Measurements from ENCODE around the gene ANGPT4. TPM values are rescaled to one million over a fixed set of nuclear protein-coding genes. Genes with fewer than 3 reads are reported as not detected.

The ANGPT4 gene
- polyA plus RNA-seq, 1 donor, result 0.04 TPM

DNA sequence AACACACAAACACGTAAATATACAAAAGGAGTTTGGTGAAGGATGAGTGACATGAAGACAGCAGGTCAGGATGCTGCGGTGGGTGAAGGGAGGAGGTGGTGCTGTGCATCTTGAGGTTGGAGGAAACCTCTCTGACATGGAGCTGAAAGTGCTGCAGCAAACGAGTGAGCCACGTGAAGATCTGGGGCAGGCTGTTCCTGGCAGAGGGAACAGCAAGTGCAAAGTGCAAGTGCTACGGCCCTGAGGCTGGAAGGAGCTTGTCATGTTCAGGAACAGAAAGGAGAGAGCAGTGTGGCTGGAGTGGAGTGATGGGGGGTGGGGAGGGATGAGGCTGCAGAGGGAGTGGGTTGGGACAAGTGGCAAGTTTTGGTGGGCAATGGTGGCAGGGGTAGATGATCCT lies 24.8 kb upstream of the ANGPT4 start:
- DNase-seq (ENCODE audit: low read depth), result no peak

DNA sequence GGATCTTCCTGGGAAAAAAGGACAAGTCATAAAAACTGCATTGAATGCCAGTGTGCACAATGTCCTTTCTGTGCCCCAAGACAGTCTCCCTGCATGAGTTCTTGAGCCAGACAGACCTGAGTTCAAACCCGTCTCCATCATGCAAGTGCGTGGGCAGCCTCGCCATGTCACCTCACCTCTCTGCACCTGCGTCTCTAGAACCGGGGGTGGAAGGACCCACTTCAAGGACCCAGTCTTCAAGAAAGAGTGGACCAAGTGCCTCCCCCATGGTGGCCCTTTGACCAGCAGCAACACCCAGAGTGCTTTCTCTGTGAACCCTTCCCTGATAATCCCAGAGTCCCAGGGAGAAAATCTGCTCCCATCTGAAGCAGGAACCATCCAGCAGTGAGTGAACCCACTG lies 23.5 kb upstream of the ANGPT4 start:
- DNase-seq (ENCODE audit: low read depth), result no peak

DNA sequence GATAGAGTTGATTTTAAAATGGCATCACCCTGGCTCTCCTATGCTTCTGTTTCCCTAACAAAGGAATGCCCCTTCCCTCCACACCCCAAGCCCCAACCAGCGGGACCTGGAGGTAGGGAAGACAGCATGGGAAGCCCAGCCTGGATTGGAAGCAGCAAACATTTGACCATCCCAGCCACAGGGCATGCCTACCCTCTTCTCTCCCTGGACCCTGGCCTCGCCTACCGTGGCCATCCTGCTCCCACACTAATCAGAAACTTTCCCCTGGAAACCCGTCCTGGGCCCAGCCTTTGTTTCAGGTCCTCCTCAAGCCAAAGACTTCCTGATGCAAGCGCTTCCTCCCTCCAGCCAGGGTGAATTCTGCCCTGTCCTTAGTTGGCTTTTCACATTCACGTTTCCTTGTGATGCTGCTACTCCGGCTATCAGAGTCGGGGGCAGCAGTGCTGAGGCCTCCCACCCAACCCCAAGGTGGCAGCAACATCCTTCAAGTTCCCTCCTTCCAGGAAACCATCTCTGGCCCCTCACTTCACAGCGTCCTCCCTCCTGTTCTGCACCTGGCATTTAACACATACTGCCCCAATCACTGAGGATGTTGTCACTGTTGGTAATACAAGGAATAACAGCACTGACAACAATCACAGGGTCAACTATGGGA lies 18.2 kb upstream of the ANGPT4 start:
- no peak for DNase-seq (ENCODE audit: low read depth)

DNA sequence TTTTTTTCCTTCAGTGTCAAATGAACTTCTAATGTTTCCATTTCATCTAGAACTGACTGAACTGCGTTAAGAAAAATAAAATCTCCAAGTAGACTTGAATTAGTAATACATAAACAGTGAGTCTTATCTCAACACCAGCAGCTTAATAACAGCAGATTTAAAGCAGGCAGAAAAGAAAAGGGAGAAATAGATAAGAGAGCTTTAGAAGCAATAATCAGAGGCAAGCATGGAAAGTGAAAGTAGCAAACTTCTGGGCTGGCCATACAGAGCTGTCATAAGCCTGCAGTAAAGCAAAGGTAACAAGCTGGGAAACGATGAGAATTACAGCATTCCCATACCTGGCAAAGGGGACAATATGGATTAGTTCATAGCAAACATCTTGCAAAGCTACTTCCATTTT lies 16.9 kb upstream of the ANGPT4 start:
- no peak for DNase-seq (ENCODE audit: low read depth)

DNA sequence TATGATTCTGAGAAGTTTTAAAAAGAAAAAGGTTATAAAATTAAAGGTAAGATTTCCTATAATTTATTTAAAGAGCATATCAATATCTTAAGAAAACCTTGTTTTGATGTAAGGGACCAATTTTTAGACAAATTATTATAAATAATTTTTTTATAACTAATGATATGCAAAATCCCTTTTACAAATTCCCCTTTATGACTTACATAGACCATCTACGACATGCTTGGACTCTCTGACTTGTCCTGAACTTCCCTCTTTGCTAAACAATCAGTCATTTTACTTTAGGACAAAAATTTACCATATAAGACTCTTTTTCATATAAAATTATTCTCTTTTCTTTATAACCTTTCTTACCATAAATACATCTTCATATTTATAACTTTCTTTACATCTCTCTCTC lies 15.3 kb upstream of the ANGPT4 start:
- DNase-seq (ENCODE audit: low read depth), result no peak

DNA sequence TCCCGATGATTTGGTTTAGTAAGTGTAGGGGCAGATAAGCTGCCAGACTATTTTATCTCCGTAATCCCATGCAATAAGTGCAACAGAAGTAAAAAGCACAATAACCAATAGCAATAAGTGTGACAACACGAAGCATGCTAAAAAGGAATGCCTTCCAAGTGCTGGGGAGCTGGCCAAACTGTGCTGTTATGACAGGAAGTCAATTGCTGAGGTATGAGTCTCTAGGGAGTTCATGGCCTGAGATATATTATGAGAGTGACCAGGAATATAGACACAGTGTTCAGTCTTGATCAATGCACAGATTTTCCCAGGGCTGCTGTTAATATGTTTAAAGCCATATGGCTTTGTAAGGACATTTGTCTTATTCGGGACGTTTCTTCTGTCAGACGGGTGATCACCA lies 10.5 kb upstream of the ANGPT4 start:
- DNase-seq (ENCODE audit: low read depth), result no peak

DNA sequence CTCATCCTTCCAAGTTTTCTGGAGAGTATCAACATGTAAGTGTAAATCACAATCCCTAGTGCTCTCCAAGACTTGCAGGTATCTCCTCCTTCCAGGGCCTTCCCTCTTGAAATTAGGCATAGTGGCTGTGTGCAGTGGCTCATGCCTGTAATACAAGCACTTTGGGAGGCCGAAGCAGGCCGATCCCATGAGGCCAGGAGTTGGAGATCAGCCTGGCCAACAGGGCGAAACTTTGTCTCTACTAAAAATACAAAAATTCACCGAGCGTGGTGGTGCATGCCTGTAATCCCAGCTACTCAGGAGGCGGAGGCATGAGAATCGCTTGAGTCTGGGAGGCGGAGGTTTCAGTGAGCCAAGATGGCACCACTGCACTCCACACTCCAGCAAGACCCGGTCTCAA lies 9.4 kb upstream of the ANGPT4 start:
- DNase-seq (ENCODE audit: low read depth), result no peak

DNA sequence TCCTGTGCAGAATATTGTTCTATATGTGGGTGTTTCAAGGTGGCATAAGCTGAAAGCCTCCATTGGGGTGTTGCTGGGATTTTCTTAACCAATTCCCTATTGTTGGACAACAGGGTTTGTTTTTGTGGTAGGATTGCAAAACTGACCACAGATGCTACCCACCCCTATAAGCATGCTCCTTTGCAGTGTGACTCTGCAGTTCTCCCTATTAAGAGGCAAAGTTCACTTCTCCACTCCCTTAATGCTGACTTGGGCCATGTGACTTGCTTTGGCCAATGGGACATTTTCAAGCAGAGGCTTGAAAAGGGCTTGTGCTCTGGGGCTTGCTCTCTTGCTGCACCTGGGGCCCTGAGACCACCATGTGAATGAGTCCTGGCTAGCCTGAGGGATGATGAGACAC lies 8.5 kb upstream of the ANGPT4 start:
- DNase-seq (ENCODE audit: low read depth), result no peak

DNA sequence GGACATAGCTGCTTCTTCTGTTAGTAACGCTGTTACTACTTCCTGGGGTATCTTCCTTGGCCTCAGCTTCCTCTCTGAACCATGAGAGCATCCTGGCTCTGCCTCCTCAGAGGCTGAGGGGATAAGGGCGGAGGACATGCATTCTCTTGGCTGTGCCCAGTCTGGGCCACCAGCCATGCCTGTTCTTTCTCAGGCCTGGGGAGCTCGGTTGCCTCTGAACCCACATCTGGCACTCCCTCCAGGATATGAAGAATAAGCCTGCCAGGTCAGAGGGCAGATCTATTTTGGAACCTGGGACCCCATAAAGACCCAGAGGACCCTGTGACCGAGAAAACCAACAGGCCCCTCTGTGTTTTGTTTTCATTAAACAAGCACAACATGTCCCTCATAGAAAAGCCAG lies 6.6 kb upstream of the ANGPT4 start:
- no peak for DNase-seq (ENCODE audit: low read depth)

DNA sequence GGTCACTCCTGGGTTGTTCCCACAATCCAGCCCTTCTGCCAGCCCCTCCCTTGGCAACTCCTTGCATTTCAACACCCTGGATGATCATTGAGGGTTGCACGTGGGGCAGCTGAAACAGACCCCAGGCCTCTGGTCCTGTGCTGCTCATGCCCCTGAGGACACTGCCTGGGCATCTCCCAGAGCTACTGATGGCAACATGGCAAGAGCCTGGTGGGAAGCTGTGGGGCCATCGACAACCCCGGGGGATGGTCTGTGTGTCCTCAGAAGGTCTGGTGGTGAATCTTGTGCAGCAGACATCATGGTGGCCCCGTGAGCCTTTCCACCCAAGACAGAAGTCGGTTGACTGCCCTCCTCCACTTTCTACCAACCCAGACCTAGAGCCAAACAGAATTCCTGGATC lies 4.9 kb upstream of the ANGPT4 start:
- DNase-seq (ENCODE audit: low read depth), result no peak

DNA sequence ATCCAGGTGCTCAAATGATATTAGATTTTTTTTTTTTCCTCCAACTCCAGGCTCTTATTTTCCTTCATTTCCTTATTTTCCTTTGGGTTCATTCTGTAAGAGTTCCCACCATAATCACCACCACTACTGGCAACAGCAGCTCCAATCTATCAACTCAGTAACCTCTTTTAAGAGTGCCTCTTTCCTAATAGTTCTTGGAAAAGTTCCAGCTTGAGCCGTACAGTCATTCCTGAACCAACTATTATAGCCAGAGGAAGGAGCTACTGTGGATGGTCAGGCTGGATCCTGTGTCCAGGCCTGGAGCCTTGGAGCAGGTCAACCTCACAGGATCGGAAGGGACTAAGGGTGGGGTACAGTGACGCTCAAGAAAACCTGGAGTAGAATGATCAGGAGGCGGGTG lies 4.2 kb upstream of the ANGPT4 start:
- no peak for DNase-seq (ENCODE audit: low read depth)

DNA sequence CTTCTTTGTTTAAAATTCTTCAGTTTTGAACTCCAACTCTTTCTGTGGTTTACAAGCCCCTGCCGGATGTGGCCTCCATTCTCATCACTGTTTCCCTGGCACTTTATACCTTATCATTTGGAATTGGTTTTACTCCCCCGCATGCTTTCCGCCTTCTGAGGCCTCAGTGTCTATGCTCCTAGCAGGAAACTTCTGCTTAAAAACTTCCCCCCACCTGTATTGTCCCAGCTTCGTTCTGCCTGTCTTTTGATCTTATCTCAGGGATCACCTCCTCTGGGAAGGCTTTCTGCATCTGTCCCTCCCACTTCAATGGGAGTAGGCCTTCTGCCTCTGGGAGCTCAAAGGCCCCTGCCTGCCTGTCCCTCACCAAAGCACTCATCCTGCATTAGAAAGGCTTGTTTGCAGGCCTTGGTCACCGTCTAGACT lies 3.4 kb upstream of the ANGPT4 start:
- no peak for DNase-seq (ENCODE audit: low read depth)

DNA sequence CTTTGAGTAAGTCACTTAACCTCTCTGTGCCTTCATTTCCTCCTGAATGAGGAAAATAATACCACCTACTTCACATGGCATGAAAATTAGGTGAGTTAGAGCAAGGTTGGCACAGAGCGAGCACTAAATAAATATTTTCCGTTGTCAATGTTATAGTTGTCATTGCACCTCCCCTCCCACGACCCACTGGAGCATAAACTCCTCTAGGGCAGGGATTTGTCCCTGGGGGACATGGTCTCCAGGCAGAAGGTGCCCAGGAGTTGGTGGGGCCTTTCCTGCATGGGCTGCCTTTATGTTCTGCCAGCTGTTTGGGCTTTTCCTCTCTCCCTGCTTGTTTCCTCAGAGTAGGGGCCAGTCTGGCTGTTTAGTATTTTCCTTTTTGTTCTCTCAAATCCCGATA lies 1.3 kb upstream of the ANGPT4 start:
- no peak for DNase-seq (ENCODE audit: low read depth)

DNA sequence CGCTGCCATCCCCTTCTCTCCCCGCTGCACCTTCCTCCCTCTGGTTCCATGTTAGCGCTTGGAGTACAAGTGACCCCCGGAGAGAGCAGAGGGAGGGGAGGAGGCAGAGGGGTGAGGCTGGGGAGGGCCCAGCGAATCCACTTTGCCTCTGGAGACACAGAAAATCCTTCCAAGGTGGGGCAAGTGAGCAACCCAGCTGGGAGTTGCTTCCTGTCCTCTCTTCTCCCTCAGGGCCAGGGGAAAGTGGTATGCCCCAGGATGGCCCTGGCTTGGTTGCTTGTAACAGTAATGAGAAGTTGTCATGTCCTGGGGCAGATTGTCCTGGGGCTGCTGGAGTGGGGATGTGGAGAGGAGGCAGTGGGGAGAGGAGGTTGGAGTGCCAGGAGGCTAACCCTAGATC lies 691 bp upstream of the ANGPT4 start:
- no peak for DNase-seq (ENCODE audit: low read depth)

DNA sequence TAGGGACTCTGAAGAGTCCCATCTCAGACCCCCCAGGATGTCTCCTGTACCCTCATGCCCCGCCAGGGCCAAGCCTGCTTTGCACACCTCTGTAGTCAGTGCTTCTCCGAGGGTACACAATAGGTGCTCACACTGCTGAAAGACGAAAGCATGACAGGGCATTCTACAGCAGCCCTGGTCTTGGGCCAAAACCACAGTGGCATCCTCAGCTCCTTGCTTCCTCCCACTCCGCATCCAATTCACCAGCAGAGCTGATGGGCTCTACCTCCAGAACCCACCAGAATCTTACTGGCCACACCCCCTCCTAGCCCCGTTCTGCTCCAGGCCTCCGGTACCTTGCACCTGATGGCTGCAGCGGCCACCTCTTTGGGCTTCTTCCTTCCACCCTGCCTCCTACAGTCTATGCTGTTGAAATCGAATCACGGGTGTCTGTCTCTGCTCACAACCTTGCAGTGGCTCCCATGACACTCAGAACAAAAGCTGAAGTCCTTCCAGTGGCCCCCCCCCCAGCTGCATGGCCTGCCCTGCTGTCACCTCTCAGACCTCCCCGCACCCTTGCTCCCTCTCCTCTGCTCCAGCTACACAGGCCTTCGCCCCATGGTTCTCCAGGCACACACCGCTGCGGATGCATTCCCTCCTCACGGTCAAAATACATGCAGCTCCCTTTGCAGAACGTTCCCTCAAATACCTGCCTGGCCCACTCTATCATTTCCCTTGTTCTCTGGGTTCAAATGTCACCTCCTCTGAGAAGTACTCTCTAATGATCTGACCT lies 1.2 kb downstream of the ANGPT4 start:
- no peak for DNase-seq (ENCODE audit: low read depth)

DNA sequence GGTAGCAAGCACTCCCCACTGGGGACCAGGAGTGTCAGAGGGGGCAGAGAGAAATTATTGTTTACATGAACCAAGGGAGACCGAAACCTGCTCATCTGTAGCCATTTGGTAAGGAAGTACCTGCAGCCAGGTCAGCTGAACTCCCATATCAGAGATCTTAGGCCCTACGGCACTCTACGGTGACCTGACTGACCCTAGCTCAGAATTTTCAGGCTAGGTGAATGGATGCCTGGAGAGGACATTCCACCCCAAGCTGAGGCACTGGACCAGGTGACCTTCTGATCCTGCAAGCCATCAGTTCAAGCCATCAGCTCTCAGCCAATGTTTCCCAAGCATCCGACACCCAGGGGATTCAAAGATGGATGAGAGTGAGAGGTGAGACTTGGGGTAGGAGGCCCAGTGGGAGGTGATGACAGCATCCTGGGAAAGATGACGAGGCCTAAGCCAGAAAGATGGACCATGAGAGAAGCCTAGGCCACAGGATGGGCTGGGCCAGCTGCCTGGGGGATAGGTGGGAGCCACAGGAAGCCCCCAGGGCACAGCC lies 2.8 kb downstream of the ANGPT4 start:
- no peak for DNase-seq (ENCODE audit: low read depth)

DNA sequence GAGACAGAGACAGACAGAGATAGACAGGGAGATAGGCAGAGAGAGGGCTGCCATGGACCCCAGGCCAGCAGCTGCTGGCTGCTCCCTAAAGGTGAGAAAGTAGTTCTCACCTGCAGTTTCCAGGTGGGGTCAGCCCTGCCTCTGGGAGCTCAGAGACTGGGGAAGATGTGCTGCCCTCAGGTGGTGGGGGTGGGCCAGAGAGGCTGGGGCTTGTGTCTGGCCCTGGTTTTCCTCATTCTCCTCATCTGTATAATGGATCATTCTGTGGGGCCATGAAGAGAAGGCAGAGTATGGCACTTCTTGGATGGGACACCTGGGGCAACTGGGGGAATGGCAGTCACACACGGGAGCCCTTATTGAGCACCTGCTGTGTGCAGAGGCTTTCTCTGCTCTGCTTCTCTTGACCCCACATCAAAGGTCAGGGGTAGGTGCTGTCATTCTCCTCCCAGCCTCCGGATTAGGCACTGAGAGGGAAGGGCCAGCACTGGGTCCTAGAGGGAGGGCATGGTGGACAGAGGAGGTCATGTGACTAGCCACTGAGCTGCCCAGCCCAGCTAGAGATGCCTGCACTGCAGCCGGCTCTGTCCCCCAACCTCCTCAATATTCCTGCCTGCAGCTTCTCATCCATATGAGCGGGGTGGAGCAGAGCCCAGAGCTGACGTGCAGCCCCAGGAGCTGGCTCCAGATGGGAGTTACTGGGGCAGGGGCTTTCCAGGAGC lies 4.1 kb downstream of the ANGPT4 start:
- DNase-seq (ENCODE audit: low read depth), result no peak

DNA sequence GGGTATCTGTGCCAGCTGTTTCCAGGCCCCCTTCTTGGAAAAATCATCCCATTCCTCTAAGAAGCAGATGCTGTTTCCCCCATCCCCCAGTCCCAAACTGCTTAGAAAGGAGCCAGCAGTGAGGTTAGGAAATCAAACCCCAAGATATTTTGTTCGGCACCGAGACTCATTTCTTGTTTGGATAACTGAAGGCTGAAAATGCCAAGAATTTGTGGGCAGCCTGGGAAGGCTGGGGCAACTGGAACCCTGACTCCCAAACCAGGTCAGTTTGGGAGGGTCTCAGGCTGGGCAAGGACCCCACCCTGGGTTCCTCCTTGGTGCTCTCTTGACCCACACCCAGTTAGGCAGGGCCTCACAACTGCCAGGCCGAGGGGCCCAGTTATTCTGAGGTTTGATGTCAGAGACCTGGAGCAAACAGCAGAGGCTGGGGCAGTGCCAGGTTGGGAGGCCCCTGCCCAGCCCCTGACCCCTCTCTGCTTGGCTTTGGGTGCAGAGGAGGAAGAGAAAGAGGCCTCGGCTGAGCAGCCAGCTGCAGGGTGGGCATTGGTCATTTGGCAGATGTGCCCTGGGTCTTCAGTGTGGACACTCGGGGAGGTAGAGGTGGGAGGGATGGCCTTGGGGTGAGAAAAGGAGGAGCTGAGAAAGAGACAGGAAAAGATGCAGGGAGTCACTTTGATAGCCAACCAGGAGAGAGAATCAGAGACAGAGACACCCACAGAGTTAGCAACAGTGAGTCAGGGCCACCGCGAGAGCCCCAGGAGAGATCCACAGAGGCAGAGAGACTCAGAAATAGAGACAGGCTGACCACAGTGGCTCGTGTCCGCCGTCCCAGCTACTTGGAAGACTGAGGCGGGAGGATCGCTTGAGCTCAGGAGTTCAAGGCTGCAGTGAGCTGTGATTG lies 5.0 kb downstream of the ANGPT4 start:
- no peak for DNase-seq (ENCODE audit: low read depth)

DNA sequence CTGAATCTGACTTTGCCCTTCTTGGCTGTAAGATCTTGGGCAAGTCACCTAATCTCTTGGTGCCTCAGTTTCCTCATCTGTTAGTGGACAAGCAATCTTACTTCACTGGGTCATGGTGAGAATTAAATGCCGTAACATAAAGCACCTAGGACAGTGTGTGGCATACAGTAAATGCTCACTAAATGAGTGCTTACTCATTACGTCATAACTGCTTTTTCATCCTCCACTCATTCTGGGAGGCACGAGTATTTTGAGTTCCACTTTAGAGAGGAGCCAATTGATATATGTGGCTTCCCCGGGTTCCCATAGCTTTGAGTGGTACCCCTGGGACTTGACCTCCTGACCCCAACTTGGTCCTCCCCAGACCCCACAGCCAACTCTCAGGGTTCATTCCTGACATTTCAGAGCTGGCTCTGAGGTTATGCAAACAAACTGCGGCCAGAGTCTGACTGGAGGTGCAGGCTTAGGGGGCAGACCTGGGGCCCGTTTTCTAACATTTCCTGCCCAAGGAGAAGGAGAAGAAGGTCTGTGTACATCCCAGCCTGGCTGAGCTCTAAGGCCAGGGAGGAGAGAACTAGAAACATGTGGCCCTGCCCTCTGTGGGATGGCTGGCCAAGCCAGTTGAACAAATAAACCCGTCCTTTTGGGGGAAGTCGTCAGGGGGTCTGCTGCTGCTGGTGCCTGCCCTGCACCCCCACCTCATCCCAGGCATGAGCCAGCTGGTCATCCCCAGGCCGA lies 5.8 kb downstream of the ANGPT4 start:
- DNase-seq (ENCODE audit: low read depth), result no peak

DNA sequence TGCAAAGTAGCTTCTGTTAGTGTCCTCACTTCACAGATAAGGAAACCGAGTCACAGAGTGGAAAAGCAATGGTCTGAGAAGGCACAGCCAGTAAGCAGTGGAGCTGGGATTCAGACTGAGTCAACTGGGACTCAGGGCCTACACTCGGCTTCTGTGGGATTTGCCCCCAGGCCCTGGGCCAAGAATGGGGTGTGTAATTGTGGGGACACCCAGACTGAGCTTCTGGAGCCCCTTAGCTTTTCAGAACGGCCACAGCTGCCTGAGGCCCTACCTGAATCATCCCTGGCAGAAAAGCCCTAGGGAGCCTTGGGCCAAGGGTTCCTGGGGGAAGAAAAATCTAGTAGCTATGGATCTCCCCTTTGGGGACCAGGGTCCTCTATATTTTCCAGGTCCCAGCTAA lies 6.5 kb downstream of the ANGPT4 start:
- DNase-seq (ENCODE audit: low read depth), result no peak

DNA sequence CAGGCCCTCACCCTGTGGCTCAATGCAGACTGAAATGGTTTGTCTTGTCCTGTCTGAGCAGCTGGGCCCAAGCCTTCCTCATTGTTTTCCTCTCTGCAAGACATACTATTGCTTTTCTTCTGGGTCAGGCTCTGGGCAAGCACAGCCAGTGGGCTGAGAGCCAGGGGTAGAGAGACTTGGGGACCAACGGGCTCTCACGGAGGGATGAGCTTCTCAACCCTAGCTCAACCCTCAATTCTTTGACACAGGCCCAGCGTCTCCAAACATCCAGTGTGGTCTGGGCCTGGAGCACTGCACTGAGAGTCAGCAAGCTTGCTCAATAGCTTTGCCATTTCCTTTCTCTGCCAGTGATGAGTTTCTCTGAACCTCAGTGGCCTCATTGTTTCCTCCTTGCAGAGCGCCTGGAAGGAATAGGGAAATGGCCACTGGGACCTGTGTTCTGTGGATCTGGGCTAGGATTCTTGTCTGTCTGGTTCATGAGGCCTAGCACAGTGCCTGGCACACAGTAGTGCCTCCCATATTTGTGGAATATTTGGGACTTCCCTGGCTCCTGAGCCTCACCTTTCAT lies 9.3 kb downstream of the ANGPT4 start:
- DNase-seq (ENCODE audit: low read depth), result no peak
